GM21390 (cell line): Measurements from ENCODE around the gene TRAK1.

Source experiments
- ATAC-seq: cut with Tn5 transposase; IDR thresholded peaks from one replicate; pipeline ENCODE4 v1.9.1; 2021; ENCODE audit not compliant: unreplicated experiment

TRAK1 gene, protein sequence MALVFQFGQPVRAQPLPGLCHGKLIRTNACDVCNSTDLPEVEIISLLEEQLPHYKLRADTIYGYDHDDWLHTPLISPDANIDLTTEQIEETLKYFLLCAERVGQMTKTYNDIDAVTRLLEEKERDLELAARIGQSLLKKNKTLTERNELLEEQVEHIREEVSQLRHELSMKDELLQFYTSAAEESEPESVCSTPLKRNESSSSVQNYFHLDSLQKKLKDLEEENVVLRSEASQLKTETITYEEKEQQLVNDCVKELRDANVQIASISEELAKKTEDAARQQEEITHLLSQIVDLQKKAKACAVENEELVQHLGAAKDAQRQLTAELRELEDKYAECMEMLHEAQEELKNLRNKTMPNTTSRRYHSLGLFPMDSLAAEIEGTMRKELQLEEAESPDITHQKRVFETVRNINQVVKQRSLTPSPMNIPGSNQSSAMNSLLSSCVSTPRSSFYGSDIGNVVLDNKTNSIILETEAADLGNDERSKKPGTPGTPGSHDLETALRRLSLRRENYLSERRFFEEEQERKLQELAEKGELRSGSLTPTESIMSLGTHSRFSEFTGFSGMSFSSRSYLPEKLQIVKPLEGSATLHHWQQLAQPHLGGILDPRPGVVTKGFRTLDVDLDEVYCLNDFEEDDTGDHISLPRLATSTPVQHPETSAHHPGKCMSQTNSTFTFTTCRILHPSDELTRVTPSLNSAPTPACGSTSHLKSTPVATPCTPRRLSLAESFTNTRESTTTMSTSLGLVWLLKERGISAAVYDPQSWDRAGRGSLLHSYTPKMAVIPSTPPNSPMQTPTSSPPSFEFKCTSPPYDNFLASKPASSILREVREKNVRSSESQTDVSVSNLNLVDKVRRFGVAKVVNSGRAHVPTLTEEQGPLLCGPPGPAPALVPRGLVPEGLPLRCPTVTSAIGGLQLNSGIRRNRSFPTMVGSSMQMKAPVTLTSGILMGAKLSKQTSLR

DNA sequence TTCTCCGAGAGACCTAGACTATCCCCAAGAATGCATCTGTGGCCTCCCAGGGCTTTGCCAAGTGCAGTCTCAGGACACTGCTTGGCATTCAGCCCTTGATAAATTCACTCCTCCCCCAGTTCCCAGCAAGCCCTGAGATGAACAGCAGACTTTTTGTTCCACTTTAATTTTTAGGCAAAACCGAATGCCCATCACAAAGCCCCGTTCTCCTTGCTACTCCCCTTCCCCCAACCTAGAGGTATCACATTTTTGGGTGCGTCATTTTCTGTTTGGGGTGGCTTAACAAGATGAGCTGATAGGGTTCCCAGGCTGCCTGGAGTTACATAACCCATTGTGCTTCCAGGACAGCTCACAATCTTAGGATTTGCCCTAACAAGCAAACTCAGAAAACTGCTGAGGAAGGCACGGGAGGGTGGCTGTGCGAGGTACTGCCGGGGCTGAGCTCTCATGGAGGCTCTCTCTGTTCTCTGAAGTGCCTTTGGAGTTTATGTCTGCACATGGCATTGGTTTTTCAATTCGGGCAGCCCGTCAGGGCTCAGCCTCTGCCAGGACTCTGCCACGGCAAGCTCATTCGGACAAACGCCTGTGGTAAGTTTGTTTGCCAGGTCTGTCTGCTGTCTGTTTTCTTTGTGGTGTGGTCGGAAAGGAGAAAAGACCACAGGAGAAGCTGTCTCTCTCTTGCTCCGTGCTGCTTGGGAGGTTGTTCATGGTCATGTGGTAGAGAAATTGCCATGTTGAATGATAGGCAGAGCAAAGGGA is at the start of gene TRAK1:
Gene TRAK1, plus strand, starts transcription at position 385 of the 759 bp plus-strand sequence. Its CDS starts 113 bp downstream, at position 498.
- ATAC-seq = no peak

DNA sequence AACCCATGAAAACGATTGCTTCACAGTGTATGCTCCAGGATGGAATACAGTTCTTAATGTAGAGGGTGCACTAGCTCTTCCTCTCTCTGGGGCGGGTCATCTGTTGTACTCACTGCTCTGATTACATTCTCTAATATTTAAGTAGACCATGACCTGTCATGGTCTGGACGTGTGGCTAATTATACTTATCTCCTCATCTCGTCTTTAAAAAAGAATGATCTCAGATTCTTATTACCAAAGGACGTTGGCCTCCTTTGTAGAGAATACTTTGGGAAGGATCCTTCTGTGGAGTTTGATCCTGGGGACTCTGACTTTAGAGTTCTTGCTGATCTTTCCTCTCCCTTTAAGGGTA is 48.4 kb upstream of the TRAK1 start:
- ATAC-seq = no peak

DNA sequence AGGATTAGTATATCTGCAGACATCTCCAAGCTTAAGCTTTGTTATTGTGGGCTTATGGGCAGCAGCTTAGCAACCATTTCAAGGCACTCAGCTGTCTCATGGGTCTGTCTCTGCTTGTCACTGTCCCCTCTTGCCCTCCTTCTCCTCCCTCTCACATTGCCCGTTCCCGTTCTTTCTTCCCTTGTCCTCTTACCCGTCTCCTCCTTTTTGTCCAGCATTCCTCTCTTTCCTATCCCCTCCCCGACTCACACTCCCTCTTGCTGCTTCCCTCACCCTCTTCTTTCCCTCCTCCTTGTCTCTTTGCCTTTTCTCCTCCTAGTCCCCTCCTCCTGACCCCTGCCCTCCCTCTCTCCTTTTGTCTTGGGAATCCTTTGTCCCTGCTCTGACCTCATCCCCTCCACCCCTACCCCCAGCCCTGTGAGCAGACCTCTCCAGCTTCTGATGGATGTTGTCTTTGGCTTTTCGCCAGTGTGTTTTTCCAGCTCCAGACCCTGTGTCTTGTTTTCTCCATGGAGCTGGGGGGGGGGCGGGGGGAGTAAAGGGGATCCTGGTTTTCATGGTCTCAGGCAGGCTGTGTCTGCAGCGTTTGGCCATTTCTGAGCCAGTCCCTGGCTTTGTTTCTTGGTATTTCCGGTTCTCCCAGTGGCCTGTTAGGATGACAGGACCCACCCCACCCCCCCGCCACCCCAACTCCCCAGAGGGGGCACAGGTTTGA is 47.9 kb upstream of the TRAK1 start:
- no peak for ATAC-seq

DNA sequence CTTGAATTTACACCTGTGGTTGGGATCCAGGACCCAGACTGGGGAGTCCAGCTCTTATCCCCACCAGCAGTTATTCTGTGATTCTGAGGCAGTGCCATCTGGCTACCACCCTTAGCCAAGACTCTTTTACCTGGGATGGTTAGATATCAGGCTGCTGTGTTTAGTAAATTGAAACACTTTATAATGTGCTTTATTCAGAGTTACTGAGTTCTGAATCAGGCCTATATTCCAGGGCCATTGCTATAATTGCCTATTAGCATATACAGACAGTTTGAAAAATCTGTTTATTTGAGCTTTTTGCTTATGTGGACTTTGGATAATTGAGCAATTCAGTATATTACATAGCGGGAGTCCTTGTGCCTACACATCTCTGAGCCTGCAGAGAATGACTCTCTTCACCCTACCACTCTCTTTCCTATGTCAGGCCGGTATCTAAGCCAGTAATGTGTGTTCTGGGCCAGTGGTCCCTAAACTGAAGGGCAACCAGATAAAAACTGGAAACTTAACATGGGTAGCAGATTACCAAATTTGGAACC is 45.4 kb upstream of the TRAK1 start:
- ATAC-seq = no peak

DNA sequence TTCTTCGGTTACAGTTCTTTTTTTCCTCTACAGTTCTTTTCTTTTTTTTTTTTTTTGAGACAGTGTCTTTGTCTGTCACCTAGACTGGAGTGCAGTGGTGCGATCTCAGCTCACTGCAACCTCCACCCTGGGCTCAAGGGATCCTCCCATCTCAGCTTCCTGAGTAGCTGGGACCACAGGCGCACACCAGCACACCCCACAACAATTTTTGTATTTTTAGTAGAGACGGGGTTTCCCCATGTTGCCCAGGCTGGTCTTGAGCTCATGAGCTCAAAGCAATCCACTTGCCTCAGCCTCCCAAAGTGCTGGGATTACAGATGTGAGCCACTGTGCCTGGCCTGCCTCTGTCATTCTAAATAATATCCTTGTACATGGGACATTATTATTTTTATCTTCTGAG is 42.6 kb upstream of the TRAK1 start:
- peak; percentile 41 for ATAC-seq

DNA sequence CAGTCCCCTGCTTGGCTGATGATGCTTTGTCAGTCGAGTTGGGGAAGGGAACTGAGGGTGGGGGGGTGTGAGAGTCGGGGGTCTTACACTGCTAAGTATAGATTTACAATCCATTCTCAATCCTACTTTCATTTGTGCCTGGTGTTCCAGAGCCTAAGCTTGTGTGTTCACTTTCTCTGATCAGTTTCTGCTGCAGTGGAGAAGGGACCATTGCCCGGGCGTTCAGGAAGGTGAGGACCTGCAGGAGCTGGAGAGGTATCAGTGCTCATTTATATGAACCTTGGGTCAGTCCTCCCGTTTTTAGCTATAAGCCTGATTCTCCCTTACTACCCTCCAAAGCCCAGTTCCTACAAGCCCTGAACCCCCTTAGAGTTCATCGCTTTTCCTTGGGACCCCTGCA is 41.0 kb upstream of the TRAK1 start:
- ATAC-seq = no peak

DNA sequence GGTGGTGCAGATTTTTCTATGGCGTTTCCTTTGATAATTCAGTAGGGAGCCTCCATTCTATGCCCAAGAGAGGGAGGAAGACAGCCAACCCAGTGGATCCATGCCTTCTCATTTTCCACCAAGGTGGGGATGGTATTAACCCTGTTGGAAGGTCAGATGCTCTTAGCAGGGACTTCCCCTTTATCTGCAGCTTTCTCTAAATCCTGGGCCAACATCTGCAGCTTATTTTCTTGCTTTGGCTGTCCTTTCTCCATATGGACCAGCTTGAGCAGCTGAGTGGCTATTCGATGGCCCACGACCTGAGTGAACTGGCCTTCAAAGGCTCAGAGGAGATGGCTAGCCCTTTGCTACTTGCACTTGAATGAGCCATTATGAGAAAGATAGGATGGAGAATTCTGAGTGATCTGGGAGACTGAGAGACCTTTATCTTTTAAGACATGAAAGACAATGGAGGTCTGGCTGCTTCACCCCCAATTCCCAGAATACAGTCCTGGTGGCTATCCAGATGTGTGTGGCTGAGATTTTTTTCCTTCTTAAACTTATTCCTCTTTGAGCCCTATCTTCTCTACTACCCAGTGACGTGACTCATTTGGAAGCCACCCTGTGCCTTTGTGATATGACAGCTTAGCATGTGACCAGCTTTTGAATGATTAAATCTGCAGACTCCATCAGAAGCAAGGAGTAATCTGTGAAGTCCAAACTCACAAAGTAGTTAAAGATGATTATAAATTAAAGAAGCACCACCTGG is 39.6 kb upstream of the TRAK1 start:
- no peak for ATAC-seq

DNA sequence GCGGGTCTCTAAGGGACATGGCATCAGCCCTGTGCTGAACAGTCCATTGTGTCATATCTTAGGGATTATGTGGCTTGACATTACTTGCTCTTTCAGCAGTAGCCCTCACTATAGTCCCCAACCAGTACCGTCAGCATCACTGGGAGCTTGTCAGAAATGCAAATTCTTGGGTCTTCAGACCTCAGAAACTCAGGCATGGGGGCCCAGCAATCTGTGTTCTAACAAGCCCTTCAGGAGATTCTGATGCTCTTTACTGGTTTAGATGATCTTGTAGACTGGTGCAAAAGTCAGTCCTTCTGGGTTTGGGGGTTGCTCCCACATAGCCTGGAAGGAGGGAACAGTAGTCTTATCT is 39.0 kb upstream of the TRAK1 start:
- ATAC-seq = peak; percentile 61

DNA sequence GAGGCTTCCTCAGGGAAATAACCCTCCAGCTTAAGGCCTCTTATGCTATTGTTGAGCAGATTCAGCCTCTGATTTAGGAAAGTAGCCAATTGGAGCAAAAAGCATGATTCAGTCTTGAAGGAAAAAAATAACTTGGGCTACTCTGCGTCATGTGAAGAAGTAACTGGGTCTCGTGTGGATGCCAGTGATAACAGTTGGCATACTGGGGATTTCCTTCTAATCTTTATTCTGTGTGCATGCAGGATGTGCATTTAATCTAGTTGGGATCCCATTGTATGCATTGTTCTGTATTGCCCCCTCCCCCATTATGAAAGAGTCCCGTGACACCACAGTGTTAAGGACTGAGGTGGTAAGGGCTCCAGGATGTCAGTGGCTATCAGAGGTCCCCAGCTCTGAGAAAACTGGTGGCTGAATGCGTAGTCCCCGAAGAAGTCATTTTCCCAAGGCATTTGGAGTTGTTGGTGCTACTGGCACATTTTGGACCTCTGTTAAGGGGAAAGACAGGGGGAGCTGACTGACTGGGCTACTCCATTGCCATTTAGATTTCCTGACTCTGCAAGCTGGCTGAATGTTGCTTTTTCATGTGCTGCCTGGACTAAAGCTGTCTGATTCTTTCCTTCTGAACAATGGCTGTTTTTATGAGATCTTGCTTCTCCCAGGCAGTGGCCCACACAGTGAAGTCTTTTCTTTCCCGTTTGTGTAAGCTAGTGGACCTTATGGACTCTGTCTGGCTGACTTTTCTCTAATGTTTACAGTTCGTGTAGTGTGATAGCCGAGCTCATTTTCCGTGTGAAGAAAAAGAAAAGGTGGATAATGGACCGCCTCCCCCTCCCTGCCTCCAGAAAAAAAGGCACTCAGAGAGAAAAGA is 38.4 kb upstream of the TRAK1 start:
- ATAC-seq = no peak

DNA sequence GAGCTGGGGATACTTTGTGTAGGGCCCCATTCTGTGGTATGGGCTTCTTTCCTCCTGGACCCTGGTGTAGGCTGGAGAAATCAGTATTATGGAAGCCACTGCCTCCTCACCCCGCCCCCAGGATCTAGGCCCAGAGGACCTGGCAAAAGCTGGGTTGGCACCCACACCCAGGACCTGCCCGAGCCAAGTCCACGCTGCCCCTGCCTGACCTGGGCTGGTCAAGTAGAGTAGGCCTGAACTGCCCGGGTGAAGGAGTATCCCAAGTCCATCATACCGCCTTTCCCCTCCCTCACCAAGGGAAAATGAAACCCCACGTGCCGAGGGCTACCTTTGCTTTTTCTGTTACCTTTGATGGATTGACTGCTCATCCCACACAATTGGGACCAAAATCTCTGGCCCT is 37.7 kb upstream of the TRAK1 start:
- ATAC-seq = no peak

DNA sequence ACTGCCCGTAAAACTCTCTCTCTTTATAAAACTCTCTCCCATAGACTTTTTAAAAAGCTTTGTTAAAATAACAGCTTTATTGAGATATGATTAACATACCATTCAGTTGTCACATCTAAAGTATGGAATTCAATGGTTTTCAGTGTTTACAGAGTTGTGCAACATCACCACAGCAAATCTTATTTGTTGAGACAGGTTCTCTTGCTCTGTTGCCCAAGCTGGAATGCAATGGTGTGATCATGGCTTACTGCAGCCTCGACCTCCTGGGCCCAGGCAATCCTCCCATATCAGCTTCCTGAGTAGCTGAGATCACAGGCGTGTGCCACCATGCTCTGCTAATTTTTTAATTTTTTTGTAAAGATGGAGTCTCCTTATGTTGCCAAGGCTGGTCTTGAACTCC is 35.9 kb upstream of the TRAK1 start:
- ATAC-seq = no peak

DNA sequence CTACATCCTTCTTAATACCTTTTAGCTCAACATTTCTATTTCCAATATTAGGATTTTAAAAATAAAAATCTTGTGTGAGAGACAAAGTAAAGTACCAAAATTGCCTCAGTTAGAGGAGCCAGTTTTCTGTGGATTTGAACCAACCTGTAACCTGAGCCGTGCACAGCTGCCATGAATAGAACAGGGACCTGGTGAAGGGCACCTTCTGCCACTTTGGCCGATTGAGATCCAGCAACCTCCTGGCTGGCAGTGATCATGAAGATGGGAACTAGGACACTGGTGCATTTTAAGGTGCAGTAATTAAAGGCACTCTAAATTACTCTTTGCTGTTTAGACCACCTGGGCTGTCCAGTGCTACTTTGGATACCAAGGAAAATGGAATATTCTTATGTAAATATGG is 34.3 kb upstream of the TRAK1 start:
- ATAC-seq = no peak

DNA sequence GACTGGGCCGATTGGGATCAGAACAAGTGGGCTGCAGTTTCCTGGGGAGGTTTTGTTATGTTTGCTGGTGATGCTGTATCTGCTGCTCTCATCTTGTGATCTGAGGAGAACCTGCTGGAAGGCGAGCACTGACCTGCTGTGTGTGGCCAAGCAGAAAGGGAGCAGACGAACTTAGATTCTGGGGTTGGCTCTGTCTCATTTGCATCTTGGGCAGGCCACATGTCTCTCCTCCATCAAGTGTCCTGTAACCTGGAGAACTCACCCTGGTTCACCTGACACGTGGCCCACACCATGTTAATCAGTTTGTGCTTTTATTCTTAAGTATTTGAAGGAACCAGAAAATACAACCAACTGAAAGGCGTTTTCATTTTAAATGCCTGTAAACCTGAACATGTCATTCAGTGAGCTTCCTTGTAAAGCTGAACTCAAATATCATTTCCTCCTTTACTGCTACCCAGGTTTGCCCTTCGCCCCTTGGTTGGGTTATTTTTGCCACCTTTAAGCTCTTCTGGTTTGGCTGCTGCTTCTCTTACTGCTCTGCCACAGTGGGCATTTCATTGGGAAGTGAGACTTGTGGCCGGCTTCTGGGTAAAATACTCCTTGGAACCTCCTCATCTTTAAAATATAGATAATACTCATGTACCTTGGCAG is 33.5 kb upstream of the TRAK1 start:
- peak; percentile 85 for ATAC-seq

DNA sequence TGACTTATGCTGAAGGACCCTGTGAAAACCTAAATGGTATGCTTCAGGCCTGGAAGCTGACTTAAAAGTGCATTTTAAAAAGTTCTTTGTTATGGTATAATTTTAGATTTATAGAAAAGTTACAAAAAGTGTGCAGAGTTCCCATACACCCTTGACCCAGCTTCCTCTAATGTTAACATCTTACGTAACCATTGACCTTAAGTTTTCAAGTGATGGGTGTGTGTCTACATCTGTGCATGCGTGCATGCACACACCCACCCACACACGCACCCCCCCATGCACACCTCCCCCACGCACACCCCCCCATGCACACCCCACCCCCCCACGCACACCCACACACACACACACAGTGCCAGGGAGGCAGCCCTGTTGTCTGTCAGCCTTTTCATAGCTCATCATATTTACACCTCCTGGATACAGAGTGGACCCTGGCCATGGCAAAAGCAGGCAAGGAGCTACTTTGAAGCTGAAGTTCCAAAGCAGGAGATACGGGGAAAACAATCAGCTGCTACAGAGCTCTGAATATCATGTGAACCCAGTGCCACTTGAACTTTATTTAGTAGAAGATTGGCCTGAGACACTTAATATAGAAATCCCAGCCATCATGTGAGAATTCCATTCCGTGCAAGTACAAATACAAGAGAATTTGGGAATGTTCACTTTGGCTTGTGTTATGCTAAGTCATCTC is 30.0 kb upstream of the TRAK1 start:
- ATAC-seq = no peak

DNA sequence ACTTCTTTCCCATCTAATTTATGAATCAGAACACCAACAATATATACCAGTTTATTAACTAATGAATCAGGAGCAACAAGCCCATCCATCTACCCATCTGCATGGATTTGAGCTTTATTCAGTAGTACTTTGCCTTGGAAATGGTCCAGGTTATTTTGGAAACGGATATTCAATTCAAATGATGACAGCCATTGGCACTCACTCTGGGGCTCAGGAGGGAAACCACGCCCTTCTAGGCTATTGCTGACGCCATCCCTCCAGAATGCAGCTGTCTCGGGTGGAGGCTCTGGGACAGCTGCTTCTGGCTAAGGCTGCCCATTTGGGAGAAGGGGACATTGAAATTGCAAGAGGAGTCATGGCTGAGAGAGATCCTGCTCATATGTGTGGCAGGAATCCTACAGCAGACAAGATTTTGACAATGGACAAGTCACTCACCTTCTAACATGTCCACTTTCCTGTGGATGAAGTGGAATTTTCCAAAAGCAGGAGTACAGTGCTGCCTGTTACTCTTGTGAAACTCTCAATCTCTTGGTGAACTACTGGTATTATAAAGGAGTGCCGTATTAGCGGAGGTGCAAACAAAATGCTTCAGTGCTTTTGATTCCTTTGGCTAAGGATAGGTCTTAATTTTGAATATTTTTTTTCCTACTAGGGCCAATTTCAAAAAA is 29.3 kb upstream of the TRAK1 start:
- ATAC-seq = no peak

DNA sequence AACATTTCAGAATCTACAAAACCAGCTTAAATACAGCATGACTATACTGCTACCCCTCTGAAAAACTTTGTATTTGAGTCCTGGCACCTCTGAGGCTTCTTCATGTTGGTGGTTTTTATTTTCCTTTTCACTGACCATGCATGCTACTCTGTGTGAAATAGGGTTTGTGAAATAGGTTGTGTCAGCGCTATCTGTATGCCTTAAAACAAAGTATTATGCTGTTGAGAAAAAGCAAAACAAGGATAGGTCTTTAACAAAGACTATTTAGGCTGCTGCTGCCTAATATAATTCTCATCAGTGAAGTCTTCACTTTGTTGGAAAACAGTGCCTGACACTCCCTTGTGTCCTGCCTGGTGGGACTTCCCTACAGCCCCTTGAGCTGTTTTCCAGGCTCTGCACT is 28.7 kb upstream of the TRAK1 start:
- ATAC-seq = no peak

DNA sequence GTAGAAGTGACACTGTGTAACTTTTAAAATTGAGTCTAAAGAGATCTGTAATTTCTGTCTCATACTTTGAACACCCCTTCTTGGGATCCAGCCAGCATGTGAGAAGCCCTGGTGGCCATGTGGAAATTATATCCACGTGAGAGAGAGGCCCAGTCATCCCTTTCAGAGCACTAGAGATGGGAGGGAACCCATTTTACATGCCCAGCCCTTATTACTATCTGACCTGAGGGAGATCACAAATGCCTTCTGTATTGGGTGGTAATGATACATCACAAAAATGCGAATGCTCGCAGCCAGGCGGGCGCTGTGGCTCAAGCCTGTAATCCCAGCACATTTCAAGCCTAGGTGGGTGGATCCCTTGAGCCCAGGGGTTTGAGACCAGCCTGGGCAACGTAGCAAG is 27.3 kb upstream of the TRAK1 start:
- no peak for ATAC-seq
